ENCODE results near the gene BIRC6. TPM values are rescaled to one million over a fixed set of nuclear protein-coding genes. Genes with fewer than 3 reads are reported as not detected.
"Not testable (repeated sequence)": the region's sequence is repeated elsewhere in the genome, so short reads cannot be mapped to it uniquely, and the experiment has no call there.

Gene BIRC6, protein sequence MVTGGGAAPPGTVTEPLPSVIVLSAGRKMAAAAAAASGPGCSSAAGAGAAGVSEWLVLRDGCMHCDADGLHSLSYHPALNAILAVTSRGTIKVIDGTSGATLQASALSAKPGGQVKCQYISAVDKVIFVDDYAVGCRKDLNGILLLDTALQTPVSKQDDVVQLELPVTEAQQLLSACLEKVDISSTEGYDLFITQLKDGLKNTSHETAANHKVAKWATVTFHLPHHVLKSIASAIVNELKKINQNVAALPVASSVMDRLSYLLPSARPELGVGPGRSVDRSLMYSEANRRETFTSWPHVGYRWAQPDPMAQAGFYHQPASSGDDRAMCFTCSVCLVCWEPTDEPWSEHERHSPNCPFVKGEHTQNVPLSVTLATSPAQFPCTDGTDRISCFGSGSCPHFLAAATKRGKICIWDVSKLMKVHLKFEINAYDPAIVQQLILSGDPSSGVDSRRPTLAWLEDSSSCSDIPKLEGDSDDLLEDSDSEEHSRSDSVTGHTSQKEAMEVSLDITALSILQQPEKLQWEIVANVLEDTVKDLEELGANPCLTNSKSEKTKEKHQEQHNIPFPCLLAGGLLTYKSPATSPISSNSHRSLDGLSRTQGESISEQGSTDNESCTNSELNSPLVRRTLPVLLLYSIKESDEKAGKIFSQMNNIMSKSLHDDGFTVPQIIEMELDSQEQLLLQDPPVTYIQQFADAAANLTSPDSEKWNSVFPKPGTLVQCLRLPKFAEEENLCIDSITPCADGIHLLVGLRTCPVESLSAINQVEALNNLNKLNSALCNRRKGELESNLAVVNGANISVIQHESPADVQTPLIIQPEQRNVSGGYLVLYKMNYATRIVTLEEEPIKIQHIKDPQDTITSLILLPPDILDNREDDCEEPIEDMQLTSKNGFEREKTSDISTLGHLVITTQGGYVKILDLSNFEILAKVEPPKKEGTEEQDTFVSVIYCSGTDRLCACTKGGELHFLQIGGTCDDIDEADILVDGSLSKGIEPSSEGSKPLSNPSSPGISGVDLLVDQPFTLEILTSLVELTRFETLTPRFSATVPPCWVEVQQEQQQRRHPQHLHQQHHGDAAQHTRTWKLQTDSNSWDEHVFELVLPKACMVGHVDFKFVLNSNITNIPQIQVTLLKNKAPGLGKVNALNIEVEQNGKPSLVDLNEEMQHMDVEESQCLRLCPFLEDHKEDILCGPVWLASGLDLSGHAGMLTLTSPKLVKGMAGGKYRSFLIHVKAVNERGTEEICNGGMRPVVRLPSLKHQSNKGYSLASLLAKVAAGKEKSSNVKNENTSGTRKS (N-terminal part only)
- 88.3 TPM for total RNA-seq
- long read RNA-seq, partial matches to known transcripts, result 21 of 48 reads
- long read RNA-seq, other reads (novel, unspliced or antisense), result 27 of 48 reads

DNA sequence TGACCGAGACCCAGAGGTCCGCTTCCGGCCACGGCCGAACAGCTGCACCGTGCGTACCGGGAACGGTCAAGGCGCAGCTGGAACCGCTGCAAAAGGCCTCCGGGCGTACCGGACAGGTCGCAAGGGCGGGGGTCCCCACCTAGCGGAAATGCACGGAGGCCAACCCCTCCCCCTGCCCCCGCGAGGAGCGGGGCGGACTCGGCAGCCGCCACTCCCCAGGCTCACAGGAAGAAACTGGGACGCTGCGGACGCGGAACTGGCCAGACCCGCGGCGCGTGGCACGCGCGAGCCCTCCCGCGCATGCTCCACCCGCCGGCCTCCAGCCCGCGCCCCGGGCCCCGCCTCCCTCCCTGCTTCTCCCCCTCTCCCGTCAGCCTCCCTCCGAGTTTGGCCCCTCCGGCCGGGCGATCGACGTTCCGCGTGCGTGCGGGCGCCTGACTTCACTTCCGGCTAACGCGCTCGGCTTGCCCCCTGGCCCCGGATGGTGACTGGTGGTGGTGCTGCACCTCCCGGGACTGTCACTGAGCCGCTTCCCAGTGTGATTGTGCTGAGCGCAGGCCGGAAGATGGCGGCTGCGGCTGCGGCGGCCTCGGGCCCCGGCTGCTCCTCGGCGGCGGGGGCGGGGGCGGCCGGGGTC is at the start of gene BIRC6:
TSS of gene BIRC6 (plus strand) at position 343 of the 637 bp plus-strand sequence. CDS start at position 482, 139 bp downstream.
- Histone ChIP-seq H3K9me3 (no peaks in the 10 kb centered on the region), H3K36me3 (no peaks in the 10 kb centered on the region), H3K4me3 (peak within 1 kb of the TSS; percentile 76), H3K27me3 (ENCODE audit: low read depth) (no peaks in the 10 kb centered on the region), H3K4me1 (peaks cover 42% of the 10 kb centered on the region), H3K27ac (peak within 1 kb of the TSS; percentile 97)
- peak; percentile 99 for DNase-seq
- ATAC-seq, result peak; percentile 97 to 99
- TF ChIP-seq, protein P1, sequence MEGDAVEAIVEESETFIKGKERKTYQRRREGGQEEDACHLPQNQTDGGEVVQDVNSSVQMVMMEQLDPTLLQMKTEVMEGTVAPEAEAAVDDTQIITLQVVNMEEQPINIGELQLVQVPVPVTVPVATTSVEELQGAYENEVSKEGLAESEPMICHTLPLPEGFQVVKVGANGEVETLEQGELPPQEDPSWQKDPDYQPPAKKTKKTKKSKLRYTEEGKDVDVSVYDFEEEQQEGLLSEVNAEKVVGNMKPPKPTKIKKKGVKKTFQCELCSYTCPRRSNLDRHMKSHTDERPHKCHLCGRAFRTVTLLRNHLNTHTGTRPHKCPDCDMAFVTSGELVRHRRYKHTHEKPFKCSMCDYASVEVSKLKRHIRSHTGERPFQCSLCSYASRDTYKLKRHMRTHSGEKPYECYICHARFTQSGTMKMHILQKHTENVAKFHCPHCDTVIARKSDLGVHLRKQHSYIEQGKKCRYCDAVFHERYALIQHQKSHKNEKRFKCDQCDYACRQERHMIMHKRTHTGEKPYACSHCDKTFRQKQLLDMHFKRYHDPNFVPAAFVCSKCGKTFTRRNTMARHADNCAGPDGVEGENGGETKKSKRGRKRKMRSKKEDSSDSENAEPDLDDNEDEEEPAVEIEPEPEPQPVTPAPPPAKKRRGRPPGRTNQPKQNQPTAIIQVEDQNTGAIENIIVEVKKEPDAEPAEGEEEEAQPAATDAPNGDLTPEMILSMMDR (IDR thresholded peaks at IDR 0.05), result no peak
- intact Hi-C loops (cut with DNase I), result no loop called here

DNA sequence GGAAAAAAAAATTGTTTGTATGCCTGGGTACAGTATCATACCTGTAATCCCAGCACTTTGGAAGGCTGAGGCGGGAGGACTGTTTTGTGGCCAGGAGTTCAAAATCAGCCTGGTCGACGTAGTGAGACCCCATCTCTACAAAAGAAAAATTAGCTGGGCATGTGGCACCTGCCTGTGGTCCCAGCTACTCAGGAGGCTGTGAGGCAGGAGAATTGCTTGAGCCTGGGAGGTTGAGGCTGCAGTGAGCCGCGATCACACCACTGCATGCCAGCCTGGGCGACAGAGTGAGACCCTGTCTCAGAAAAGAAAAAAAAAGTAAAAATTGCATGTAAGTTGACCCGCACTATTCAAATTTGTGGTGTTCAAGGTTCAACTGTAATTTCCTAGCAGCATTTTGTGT is 46.2 kb upstream of the BIRC6 start:
- H3K27ac ChIP-seq, result no peak overlapping the region
- H3K36me3 ChIP-seq, result peaks cover 42% of the 10 kb centered on the region
- intact Hi-C loops (cut with DNase I), result no loop called here
- H3K4me1 ChIP-seq, result no peaks in the 10 kb centered on the region
- H3K9me3 ChIP-seq, result no peaks in the 10 kb centered on the region
- ATAC-seq (no peak), DNase-seq (no peak)
- TF ChIP-seq, protein P1 (IDR thresholded peaks at IDR 0.05), result no peak
- H3K27me3 ChIP-seq (ENCODE audit: low read depth), result no peaks in the 10 kb centered on the region
- no peak overlapping the region for H3K4me3 ChIP-seq

DNA sequence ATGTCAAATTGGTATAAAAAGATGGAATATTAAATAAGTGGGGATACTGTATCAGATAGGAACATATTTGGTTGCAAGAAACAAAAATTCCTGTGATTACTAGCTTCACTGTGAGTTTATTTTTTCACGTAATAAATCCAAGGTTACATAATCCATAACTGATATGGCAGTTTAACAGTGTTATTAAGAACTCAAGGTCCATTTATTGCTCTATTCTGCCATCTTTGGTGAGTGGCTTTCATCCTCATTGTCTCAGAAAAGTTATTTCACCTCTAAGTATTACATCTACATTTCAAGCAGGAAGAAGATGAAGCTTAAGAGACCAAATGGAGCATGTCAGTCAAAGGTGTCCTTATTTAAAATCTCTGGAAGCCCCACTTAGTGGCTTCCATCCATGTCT is 41.9 kb upstream of the BIRC6 start:
- Histone ChIP-seq H3K4me1 (no peaks in the 10 kb centered on the region), H3K4me3 (no peak overlapping the region), H3K27me3 (ENCODE audit: low read depth) (no peaks in the 10 kb centered on the region), H3K27ac (no peak overlapping the region), H3K9me3 (no peaks in the 10 kb centered on the region), H3K36me3 (peaks cover 19% of the 10 kb centered on the region)
- ATAC-seq (no peak), DNase-seq (no peak)
- intact Hi-C loops (cut with DNase I), result no loop called here
- TF ChIP-seq, protein P1 (IDR thresholded peaks at IDR 0.05), result no peak

DNA sequence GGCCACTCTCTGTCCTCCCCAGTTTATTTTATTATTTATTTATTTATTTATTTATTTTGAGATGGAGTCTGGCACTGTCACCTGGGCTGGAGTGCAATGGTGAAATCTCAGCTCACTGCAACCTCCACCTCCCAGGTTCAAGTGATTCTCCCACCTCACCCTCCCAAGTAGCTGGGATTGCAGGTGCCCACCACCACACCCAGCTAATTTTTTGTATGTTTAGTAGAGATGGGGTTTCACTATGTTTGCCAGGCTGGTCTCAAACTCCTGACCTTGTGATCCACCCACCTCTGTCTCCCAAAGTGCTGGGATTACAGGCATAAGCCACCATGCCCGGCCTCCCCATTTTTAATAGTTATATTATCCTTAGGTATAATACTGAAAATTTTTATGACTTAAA is 28.1 kb upstream of the BIRC6 start:
- H3K9me3 ChIP-seq; H3K4me1 ChIP-seq; H3K36me3 ChIP-seq; intact Hi-C loops (cut with DNase I); ATAC-seq; DNase-seq; H3K4me3 ChIP-seq; H3K27me3 ChIP-seq (ENCODE audit: low read depth); H3K27ac ChIP-seq: not testable (repeated sequence)

DNA sequence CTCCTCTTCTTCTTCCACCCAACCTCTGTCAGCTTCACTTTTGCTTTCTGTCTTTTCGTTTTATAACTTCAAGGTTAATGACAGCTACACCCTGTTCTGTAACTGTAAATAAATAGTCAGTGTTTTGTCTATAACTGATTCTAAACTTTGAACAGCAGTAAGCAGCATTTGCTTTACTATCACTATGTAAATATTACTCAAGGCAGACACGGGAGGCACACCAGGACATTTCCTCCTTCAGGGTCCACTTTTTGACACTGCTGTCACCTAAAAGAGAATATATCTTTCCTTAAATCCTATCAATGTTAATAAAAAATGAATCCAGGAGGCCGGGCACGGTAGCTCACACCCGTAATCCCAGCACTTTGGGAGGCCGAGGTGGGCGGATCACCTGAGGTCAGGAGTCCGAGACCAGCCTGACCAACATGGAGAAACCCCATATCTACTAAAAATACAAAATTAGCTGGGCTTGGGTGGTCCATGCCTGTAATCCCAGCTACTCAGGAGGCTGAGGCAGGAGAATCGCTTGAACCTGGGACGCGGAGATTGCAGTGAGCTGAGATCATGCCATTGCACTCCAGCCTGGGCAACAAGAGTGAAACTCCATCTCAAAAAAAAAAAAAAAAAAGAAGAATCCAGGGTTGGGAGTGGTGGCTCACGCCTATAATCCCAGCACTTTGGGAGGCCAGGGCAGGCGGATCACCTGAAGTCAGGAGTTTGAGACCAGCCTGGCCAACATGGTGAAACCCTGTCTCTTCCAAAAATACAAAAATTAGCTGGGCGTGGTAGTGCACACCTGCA is 27.4 kb upstream of the BIRC6 start:
- intact Hi-C loops (cut with DNase I); DNase-seq; H3K36me3 ChIP-seq; ATAC-seq; H3K27ac ChIP-seq; H3K4me1 ChIP-seq; H3K4me3 ChIP-seq; H3K27me3 ChIP-seq (ENCODE audit: low read depth); H3K9me3 ChIP-seq: not testable (repeated sequence)

All from lower lobe of right lung (tissue), 2 donors.